ENCODE data around the gene TCF12.
A peak's percentile ranks its signal among the peaks of the same experiment; 100 is the strongest.
"Not testable (repeated sequence)": the region's sequence is repeated elsewhere in the genome, so short reads cannot be mapped to it uniquely, and the experiment has no call there.

The TCF12 gene

DNA sequence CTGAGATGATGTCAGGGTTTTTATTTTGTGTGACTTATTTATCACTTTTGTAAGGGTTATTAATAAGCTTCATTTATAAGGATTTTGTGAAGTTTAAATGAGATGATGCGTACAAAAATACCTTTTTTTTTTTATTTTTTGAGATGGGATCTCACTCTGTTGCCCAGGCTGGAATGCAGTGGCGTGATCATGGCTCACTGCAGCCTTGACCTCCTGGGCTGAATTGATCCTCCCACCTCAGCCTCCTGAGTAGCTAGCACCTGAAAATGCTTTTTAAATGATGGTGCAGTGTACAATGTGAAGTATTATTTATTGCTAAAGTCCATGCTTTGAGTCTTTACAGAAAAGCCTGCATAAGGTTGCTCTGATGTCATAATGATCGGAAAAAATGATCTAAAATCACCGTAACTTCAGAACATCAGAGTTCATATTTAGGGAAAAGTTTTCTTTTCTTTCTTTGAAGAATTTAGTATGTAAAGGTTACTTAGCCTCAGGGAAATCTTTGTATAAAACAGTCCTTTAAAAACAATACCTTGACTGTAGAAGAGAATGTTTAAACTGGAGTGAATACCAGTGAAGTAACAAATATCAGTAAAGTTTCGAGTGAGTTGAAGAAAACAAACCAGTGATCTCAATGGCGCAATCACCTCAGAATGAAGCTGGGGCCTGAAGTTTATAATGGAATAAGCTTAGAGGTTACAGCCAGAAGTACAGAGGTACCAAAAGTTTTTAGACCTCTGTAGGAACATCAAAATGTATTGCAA is 29.7 kb downstream of the TCF12 start:
- DNase-seq = no peak

DNA sequence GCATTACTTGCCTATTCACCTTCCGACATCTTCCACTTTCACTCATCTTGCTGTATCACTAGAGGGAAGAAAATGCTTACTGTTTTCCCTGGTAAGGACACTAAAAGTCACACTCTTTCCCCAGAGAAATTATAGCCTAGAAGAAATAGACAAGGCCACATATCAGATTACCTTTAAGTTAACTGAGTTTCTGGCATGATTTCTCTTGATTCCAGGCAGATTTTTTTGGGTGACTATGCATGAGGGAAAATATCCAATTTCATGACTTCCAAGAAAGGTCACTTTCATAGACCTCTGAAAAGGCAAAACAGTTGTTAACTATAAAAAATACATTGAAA is 30.3 kb downstream of the TCF12 start:
- no peak for DNase-seq

DNA sequence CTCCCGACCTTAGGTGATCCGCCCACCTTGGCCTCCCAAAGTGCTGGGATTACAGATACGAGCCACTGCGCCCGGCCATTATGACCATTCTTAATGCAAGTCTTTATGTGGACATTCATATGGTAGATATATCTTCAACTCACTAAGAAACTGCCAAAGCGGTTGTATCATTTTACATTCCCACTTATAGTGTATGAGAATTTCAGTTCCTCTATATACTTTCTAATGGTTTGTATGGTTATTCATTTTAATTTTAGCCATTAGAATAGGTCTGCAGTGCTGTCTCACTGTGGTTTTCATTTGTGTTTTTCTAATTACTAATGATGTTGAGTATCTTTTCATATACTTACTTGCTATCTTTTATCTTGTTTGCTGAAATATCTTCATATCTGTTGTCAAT is 32.5 kb downstream of the TCF12 start:
- DNase-seq = no peak

DNA sequence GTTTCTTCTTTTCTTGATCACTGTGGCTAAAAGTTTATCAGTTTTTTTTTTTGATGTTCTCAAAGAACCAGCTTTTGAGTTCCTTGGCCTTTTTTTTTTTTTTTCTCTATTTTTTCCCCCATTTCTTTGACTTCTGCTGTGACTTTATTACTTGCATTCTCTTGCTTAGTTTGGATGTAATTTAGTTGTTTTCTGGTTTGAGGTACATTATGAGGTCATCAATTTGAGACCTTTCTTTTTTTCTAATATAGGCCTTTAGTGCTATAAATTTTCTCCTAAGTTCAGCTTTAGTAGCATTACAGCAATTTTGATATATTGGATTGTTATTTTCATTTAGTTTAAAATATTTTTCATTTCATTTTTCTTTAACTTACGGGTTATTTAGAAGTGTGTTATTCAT is 35.3 kb downstream of the TCF12 start:
- DNase-seq = no peak

DNA sequence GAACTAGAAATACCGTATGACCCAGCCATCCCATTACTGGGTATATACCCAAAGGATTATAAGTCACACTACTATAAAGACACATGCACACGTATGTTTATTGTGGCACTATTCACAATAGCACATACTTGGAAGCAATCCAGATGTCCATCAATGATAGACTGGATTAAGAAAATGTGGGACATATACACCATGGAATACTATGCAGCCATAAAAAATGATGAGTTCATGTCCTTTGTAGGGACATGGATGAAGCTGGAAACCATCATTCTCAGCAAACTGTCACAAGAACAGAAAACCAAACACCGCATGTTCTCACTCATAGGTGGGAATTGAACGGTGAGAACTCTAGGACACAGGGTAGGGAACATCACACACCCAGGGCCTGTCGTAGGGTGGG is 36.6 kb downstream of the TCF12 start:
- not testable (repeated sequence) for DNase-seq

DNA sequence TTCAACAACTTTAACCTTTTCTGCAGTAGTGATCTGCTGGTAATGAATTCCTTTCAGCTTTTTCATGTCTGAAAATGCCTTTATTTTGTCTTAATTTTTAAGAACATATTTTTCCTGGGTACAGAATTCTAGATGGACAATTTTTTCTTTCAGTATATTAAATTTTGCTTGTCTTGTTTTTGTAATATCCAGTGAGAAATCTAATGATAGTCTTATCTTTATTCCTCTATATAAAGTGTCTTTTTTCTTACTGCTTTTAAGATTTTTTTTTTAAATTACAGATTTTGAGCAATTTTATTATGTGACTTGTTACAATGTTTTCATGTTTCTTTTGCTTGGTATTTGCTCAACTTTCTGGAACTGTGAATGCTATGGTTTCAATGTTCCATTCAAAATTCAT is 38.1 kb downstream of the TCF12 start:
- DNase-seq = no peak

DNA sequence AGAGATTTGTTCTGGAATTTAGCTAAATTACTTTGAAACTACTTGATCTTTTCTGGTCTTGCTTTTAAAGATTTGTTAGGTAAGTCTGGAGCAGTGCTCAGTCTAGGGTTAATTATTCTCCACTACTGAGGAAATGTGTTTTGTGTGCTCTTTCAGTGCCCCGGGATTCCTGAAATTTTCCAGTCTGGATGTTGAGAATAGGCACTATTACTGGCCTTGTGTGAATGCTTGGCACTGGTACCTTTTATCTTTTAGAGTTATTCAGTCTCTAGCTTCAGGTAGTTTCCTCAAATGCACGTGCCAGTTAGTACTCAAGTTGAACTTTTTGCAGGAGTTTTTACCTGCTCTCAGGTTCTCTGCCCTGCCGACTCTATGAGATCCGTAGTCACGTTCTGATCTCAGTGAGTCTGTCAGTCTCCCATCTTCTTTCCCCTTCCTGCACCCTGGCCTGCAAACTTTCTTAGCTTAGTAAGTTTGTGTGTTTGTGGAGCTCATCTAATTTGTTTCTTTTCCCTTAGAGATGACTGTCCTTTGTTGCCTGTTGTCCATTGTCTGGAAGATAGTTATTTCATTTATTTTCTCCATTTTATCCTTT is 39.5 kb downstream of the TCF12 start:
- DNase-seq = no peak

DNA sequence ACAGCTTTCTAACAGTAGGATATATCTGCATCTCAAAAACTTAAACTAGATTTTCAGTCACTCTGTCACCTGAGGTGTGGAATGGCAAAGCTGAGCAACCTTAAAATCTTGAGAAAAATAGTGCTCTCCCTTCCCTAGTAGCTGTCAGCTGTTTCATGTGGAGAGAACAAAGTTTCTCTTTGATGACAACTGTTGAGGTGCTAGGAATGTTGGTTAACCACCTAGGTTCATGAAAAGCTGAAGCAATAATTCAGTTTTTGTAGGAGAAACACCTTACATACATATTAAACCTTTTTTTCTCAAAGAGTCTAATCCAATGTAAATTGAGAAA is 40.8 kb downstream of the TCF12 start:
- no peak for DNase-seq

DNA sequence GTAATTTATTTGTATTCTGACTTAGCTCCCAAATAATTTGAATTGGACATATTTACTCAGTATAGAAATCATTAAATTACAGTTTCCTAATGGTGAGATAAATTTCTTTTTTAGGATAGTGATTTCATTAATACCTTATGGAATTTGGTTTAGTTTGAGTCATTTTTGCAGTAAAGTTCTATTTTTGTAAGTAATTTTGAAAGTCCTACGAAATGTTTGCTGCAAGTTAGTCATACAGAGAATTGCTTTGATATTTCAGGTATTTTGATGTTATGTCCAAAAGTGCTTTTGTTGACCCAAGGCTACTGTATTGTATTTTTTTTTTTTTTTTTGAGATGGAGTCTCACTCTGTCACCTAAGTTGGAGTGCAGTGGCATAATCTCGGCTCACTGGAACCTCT is 41.7 kb downstream of the TCF12 start:
- no peak for DNase-seq

DNA sequence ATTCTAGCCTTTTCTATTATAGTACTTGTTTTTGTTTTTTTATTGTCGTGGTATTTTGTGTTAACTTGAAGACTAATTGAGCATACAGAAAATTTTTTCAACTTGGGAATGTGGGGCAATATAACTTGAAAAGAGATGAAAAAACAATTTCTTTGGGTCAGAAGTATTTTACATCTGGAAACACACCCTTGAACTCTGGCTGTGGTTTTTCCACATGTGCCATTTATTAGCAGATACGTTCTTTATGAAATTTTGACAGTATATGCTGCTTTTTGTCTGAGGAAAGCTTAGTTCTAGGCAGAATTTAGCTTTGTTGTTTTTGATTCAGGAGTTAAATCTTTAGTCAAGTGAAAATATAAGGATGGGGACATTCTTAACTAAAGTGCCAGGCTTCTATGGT is 44.7 kb downstream of the TCF12 start:
- no peak for DNase-seq

DNA sequence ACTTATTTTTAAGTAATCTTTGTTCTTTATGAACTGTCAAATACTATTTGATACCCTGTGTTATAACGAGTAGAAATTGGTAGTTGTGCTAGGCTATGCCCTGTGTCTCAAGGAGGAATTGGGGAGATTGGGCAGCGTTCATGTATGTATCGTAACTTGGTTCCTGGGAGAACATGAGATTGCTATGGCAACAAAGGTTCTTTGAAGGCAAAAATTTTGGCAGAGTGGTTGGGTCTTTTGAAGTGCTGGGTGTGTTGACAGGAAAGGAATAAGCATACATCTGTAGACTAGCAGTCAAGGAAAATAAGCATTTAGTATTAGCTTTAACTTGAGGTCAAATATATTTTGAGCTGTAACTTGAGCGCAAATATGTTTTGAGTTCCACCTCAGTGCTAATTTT is 45.3 kb downstream of the TCF12 start:
- DNase-seq = no peak

DNA sequence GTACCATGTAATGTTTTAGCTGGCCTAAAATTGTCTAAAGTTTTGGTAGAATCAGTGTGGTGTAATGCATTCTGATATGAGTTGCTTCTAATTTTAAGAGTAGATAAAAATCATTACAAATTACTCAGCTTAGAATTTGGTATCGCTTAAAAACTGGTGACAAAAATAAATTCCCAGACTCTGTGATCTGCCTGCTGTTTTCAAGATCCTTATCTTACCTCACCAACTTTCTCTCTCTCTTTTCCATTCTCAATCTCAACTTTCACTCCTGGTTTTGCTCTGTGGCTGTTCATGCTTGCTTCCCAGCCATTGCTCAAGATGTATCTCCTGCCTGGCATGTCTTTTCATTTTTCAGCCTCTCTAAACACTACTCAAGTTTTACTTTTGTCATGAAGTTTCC is 45.7 kb downstream of the TCF12 start:
- DNase-seq = peak; percentile 25

DNA sequence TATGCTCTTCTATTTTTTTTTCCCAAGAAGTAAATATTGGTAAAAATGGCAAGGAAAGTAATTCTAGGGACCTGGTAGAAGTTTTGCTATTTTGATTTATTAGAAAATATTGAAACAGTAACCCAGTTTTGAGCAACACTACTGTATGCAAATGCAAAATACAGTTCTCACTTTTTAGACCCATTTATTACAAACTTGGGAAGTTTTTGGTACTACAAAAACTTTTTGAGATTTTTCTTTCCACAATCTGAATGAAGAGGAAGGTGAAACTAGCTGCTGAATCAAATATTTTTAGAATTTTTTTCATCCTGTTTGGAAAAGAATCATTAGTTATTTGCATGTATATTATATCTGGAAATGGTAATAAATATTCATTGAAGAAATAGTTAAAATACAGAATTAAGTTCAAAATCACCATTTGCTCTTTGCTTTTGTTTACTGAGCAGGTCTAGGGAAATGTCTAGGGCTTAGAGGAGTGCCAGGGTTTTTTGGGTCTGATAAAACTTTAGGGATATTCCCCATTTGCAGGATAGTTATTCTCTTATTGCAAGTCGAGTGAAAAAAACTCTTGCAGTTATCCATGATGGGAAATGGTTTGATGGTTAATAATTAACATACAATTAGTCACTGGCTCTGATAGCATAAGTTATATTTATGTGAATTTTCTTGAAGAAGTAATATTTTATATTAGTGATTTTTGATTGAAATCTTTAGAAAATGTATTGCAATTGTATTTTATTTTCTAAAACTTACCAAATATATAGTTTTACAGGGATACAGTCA is 47.0 kb downstream of the TCF12 start:
- DNase-seq = peak; percentile 68

DNA sequence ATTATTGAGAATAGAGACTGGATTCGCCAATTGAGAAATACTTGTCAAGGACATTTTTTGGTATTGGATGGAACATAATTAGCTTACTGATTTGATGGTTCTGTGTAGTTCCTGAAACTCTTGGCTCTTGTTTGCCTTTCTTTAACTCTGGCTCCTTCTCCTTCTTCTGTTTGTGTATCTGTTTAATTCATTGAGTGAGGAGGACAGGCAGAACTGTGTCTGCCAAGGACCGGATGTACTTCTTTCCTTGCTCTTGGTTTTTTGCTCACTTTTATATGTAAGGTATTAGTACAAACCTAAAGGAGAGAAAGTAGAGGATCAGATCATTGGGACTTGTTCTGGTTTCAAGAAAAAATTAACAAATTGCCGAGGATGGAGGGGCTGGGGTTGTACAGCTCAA is 48.9 kb downstream of the TCF12 start:
- DNase-seq = no peak

DNA sequence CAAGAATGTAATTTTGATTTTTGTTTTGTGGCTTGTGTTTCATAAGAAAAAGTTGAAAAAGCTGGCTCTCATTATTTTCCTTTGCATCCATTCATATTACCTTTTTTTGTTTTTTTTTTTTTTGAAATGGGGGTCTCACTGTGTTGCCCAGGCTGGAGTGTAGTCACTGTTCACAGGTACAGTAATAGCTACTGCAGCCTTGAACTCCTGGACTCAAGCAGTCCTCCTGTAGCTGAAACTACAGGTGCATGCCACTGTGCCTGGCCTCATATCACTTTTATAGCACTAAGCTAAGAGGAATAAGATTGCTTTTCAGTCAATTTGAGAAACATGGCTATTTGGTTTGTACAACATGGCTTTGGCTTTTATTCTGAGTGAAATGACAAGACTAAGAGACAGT is 49.8 kb downstream of the TCF12 start:
- DNase-seq = no peak

DNA sequence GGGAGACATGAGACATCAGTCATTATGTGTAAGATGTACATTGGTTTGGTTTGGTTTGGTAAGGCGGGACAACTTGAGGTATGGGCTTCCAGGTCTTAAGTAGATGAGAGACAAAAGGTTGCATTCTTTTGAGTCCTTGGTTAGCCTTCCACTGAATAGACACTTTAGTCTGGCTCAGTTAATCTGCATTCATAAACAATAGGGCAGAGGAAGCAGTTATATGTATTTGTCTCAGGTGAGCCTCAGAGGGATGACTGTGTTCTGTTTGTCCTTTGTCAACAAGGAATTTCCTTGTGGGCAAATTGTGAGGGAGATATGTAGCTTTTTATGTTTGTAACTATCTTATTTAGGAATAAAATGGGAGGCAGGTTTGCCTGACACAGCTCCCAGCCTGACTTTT is 50.4 kb downstream of the TCF12 start:
- DNase-seq = no peak

DNA sequence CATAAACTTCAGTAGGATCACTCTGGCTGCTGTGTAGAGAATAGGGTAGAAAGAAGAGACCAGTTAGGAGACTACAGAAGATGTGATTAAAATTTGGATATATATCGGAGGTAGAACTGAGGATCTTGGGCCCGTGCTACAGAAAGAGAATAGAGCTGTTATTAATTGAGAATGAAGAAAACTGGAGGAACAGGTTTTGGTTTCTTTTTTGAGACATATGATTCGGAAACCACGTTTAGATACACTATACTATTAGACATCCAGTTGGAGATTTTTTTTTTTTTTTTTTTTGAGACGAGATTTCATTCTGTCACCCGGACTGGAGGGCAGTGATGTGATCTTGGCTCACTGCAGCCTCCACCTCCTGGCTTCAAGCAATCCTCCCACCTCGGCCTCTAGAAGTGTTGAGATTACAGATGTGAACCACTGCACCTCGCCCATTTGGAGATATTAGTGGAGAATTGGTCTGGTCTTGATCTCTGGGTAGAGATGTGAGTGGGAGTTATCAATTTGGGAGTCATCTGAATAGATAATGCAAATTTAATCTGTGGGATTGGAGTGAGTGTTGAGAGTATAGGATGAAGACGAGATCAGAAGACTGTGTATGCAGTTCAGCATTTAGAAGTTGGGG is 50.9 kb downstream of the TCF12 start:
- DNase-seq = peak; percentile 59

DNA sequence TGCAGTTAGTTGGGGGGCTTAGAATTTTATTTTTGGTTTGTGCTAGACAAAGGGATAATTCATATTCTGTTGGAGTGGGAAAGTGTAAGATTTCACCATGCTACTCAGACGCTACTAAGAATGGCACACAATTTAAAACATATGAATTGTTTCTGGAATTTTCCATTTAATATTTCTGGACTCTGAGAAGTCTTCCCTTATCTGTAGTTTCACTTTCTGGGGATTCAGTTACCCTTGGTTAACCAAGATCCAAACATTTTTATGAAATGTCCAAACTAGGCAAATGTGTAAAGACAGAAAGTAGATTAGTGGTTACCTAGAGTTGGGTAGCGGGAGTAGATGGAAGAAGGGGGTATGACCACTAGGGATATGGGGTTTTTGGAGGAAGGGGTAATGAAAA is 53.1 kb downstream of the TCF12 start:
- peak; percentile 38 for DNase-seq

DNA sequence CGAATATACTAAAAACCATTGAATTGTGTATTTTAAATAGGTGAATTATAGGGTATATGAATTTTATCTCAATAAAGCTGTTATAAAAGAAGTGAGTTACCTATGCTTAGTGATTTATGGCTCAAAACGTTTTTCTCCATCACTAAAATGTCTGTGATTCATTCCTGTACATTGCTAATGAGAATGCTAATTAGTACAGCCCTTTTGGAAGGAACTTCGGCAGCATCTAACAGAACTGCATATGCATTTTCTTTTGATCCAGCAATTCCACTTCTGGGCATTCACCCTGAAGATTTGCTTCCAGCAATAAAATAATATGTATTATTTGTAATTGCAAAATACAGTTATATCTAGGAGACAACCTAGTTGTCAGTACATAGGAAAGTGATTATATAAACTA is 53.6 kb downstream of the TCF12 start:
- no peak for DNase-seq

DNA sequence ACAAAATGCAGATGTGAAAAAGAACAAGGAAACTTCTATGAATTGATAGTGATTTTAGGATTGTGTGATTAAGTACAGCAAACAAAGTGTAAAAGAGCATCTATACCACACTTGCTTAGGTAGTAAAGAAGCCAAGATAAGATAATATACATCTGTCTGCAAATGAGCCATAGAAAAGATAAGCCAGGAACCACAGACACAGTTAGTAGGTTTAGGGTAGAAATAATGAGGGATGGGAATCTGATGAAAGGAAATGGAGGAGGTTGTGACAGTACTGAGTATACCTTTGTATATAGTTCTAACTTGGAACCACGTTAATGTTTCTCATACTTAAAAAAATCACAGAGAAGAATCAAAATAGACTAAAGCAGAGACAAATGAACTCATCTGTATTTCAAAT is 54.0 kb downstream of the TCF12 start:
- no peak for DNase-seq

DNA sequence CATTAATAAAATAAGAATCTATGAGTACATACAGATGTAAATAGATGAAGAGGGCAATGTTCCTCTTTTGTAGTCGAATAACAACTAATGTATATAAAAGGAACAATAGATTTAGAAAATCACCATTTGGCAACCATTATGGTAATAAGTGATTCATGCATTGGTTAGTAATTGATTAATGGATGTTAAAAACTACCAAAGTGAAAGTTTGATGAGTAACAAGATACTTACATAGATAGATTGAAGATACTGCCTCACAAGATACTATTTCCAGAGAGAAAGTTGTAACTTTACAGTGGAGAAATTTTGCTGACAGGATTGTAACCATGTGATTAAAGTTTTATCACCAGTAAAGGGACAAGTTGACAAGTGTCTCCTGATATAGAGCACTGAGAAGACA is 55.0 kb downstream of the TCF12 start:
- DNase-seq = no peak

DNA sequence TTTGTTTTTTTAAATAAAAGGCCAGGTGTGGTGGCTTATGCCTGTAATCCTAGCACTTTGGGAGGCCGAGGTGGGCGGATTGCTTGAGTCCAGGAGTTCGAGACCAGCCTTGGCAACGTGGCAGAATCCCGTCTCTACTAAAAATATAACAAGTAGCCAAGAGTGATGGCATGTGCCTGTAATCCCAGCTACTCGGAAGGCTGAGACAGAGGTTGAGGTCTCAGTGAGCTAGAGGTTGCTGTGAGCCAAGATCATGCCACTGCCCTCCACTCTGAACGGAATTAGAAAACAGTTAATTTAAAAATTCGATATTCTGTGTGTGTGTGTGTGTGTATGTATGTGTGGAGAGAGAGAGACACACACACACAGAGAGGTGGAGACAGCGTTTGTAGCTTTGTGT is 58.8 kb downstream of the TCF12 start:
- no peak for DNase-seq

DNA sequence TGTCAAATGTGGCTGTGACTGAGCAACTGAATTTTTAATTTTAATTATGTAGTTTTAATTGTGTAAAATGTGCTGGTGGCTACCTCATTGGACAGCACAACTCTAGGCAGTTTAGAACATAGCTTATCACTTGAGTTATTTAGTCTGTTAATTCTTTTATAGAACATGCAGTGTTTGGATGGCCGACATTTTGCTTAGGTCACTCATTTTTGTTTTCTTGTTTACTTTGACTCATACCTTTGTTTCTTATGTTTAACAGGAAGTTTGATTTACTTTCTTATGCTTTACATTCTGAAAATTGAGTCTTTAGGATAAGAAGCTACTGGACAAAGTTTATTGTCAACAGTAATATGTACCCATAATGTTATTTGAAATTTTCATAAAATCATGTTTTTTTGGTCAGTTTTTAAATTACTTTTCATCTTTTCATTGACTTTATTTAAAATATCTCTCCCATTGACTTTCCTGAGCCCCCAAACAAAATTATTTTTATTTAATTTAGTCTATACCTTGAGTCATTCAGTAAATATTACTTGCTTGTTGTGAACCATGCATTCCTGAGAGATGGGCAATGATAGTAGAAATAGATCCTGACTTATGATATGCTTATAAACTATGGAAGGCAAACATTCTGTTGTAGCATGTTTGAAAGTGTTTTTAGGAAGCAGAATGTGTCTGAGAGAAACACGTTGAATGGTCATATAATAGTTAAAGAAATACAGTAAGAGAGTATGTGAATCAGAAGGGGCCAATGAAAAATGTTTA is 60.6 kb downstream of the TCF12 start:
- no peak for DNase-seq

Measured in inflammatory macrophage treated with lipopolysaccharide for 4 hours (primary cell).